Inflammatory macrophage treated with lipopolysaccharide for 4 hours (primary cell): ENCODE measurements around the gene OR13J1.
"Not testable (repeated sequence)": the region's sequence is repeated elsewhere in the genome, so short reads cannot be mapped to it uniquely, and the experiment has no call there.

Source experiments
- DNase-seq: peaks from one replicate; pipeline ENCODE4 v3.0.0-alpha.2; 2020

The OR13J1 gene, protein sequence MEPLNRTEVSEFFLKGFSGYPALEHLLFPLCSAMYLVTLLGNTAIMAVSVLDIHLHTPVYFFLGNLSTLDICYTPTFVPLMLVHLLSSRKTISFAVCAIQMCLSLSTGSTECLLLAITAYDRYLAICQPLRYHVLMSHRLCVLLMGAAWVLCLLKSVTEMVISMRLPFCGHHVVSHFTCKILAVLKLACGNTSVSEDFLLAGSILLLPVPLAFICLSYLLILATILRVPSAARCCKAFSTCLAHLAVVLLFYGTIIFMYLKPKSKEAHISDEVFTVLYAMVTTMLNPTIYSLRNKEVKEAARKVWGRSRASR

DNA sequence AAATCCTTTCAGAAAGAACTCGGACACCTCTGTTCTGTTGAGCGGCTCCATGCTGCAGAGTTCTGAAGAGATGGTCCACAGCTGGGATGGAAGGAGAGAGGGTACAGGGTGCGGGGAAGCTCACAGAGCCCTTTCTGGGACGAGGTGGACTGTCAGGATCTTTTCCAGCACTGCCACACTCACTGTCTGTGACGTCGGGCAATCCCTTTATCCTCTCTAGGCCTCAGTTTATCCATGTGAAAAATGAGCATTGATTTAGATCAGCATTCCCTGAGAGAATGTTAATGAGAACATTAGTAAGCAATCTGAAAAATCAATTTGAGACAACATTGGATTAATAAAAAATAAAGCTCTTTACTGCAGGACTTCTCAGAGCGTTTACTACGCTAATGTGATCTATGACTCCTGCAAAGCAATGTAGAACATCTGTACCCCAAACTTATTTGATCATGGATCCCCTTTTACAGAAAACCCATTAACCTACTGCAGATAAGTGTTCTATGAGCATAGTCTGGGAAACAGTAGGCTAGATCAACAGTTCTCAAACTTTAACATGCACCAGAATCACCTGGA lies at the start of gene OR13J1:
TSS of gene OR13J1 (minus strand) at position 51 of the 573 bp plus-strand sequence. CDS start at position 51, 0 bp downstream.
- DNase-seq = no peak

DNA sequence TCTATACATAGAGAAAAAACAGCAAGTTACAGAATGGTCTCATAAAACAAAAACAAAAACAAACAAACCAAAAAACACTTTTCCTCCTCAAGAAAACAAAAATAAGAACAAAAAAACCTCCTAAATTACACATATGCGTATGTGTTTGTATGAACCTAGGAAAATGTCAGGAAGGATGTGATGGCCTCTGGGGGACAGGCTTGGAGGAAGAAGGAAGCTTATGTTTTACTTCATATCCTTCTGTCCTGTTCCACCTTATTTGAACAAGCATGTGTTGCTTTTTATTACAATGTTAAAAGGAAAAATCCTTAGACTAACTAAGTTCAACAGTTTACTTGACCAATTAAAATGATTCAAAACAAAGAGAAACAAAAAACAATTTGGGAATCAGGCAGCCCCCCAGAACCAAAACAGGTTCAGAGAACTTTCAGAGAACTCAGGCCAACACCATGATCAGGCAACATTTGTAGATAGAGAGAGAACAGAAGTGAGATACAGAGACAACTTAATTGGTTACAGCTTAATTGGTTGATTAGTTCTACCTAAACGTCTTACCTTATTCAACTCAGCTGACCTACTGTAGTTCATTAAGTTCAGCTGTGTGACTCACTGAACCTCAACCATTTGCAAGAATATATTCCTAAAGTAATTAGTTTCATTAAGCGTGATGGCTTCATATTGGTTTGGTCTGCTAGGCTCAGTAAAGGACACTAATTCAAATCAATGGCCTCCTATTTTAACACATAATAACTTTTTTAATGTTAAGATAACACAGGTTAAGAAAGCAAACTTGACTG lies 49.2 kb upstream of the OR13J1 start:
- DNase-seq = no peak

GRCh38 chr9:35918780-35919179 lies 48.6 kb upstream of the OR13J1 start:
- DNase-seq = no peak

GRCh38 chr9:35917261-35917660 lies 47.1 kb upstream of the OR13J1 start:
- DNase-seq = no peak

DNA sequence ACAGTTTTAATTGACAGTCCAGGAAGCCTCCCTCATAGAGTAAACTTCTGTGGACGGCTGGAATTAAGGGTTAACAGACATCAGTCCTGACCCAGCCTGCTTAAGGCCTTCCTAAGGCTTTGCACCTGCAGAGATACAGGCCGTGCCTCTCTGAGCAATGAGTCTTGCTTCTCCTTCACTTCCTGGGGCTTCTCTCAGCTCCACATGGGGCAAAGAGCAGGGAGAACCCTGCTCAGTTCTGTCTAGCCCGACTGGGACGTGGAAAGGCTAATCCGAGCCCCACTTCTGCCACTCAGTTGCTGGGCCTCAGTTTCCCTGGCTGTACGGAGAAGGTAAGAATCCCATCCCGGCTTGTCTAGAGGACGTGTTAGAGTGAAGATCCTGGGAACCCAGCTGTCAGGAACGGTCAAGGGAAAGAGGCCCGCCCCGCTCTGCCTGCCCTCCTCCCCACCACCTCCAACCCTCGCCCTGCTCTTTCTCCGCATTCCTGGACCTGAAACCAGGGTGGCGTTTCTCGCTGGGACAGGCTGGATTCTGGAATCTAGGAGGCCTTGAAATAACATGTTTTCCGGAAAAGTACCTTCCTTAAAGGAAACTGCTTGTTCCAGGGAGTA lies 45.6 kb upstream of the OR13J1 start:
- DNase-seq = no peak

DNA sequence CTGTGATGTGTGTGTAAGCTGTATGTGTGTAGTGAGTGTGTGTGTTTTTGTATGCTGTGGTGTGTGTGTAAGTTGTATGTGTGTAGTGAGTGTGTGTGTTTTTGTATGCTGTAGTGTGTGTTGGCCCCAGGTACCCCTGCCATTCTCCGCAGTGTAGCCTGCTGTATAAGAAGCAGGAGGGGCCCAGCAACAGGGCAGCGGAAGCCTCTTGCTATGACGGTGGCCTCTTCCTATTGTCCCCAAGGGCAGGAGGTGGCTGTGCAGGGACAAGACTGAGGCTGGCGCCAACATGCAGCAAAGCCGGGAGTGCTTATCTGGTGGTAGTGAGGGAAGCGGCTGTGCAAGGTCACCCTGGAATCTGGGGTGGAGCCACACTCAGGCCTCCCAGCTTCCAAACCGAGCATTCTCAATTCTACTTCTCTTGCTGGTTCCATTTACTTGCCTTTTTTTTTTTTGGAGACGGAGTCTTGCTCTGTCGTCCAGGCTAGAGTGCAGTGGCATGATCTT lies 44.2 kb upstream of the OR13J1 start:
- DNase-seq = no peak

- not testable (repeated sequence) for DNase-seq
Measured at GRCh38 chr9:35913429-35913828, 43.2 kb upstream of the OR13J1 start.

DNA sequence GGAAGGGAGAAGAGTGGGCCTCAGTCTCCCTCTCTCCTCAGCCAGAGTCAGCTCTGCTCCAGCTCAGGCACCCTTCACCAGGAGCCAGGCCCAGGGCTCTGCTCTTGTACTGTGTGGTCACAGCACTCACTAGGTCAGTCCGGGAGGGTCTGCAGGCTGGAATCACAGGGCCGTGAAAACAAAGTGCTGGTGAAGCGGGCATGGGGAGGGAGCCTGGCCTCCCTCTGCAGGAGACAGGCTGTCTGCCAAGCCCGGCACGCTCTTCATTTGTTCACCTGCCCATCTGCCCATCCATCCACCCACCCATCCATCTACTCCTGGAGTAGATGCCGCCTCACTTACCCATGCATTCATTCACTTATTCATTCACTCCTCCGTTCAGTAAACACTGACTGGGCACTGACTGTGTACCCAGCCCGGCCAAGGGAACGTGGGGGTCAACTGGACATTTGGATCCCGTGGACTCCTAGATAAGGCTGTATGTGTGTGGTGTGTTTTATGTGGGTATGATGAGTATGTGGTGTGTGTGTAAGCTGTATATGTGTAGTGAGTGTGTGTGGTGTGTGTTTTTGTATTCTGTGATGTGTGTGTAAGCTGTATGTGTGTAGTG lies 42.7 kb upstream of the OR13J1 start:
- DNase-seq = no peak

DNA sequence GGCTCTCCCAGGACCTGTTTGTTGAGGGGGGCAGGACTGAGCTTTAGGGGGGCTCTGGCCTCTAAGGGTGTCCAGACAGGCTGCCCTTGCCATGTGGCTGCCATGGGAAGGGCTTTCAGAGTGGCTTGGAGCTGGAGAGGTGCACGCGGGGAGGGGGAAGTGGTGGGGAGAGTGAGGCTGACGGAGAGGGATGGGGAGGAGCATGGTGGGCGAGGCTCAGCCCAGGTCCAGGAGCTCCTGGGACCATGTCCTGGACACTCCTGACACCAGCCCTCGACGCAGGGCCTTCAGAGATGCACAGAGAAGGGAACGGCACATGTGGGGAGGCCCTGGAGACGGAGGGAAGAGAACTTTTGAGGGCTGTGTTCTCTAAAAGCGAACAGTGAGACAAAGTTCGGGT lies 41.5 kb upstream of the OR13J1 start:
- no peak for DNase-seq

DNA sequence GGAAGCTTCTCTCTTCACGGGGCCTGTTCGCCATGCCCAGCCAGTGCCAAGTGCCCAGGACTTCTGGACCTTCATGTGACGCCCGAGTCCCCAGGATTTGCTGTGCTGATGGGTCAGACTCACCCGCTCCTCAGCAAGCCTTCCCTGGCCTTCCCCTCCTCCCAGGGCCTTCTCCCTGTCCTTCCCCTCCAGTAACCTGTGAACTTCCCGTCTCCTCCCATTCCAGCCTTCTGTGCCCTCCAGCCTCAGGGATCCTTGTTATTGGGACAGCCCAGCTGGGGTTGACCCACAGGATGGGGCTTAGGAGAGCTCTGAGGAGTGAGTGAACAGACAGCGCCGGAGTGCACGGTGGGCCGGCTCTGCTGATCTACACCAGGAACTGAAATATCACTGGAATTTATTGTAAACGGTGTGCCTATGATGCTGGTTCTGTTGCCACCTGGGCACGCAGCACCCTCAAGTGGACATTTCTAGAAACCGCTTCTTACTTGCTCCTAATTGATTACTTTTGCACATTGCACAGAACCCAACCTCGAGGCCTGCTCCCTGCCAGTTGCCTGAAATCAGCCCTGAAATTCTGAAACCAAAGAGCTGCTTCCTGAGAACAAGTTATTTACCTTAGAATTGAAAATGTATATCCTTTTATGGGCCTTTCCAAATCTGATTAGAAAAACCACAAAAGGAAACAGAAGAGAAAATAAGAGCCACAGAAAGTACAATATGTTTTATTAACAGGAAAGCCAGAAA lies 40.6 kb upstream of the OR13J1 start:
- no peak for DNase-seq

GRCh38 chr9:35909687-35910612 lies 39.7 kb upstream of the OR13J1 start:
- no peak for DNase-seq

GRCh38 chr9:35909274-35909673 lies 39.1 kb upstream of the OR13J1 start, which contains the start of gene SPAAR:
Gene SPAAR (plus strand): TSS chr9:35909490. CDS start chr9:35910464, 974 bp downstream.
- no peak for DNase-seq

GRCh38 chr9:35908504-35909125 lies 38.4 kb upstream of the OR13J1 start:
- no peak for DNase-seq

- peak; percentile 47 for DNase-seq
Measured at GRCh38 chr9:35907711-35908503, 37.7 kb upstream of the OR13J1 start.

DNA sequence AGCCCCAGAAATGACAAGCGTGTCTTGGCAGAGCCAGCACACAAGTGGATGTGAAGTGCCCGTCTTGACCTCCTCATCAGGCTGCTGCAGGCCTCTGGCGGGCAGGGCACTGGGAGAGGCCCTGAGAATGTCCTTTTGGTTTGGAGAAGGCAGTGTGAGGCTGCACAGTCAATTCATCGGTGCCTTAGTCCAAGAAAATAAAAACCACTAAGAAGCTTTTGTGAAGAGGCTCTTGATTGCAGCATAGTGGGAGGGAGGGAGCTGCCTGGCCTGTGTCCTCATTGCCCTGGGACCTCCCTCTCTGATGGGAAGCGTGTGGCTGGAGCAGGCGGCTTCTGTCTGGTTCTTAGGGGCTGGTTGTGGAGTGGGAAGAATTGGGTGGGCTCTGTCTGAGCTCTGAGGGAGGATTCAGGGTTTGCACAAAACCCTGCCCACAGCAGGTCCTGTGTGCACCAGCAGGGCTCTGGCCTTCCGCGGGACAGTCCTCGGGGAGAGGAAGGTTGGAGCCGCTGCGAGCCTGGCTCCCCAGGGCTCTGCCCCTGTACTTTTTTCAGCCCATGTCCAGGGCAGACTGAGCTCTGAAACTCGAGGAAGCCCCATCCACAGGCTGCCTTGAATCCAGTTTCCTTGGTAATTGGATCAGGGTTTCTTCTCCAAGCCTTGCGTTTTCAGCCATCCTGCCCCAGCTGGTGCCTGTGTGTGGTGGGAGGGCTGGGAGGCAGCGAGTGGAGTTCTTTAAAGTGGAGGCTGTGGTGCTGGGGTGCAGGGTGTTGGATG lies 36.9 kb upstream of the OR13J1 start:
- no peak for DNase-seq

- DNase-seq = no peak
Measured at GRCh38 chr9:35905912-35906679, 35.9 kb upstream of the OR13J1 start, which contains the start of gene HRCT1. Gene HRCT1 (plus strand): TSS chr9:35906202. CDS start chr9:35906288, 86 bp downstream.

DNA sequence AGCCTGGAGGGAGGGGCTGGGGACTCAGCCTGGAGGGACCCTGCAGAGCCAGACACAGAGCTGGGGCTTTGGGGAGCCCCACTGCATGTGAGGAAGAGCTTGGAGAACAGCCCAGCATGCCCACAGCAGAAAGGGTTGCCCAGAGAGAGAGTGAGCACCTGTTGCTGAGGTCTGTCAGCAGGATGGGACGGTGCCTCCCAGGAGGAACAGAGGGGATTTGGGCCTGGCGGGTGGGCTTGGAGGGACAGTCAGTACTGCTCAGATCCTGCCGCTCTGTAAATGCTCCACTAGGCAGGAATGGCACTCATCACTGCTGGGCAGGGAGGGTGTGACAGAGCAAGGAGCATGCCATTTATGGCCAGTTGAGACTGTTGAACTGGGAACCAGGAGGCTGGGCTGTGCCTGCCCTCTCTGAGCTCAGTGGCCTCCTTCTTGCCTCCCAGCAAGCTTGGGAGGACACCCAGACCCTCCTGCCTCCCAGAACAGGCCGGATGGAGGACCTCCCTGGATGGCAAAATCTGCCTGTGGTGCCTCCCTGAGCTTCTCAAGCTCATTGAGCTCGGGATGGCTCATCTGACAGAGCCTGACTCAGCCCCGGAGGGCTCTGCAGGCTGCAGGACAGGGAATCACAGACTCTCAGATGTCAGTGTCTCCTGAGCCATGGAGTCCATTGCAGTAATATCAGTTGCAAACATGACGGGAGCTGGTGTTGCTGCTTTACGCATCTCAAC lies 35.0 kb upstream of the OR13J1 start:
- DNase-seq = no peak
